Measurements from ENCODE around the gene FADS1.

The FADS1 gene

DNA sequence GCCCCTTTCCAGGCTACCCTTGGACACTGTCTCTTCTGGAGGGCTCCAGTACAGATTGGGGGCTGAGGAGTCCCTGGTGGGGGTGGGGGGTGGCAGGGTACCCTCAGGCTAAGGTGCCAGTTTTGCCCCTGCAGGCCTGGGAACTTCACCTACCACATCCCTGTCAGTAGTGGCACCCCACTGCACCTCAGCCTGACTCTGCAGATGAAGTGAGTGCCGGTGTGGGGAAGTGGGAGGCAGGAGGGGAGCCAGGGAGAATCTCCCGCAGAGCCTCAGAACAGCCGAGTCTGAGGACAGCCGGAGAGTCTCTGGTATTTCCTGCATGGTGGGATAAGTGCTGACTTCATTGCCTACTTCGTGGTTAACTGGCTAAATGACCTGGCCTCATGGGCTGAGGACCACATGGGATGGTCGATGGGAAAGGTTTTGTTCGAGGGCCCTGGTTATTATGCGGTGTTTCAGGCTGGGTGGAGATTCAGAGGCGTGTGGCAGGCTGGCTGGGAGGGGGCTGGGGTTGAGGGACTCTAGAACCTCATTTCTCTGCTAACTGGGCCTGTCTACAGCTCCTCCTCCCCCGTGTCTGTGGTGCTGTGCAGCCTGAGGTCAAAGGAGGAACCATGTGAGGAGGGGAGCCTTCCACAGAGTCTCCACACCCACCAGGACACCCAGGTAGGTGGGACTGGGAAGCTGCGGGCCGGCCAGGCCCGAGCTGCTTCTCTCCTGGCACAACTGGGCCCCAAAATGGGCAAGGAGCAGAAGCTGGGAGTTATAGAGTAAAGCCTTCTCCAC, 32.9 kb downstream of the FADS1 start:
- Histone ChIP-seq H3K27me3 (ENCODE audit: control insufficient read depth, low read length) (peaks cover 3% of the 10 kb centered on the region; the same call in 1 of the 2 replicates), H3K4me2 (ENCODE audit: low read length) (no peak overlapping the region), H3K4me3 (ENCODE audit: low read length) (no peak overlapping the region), H3K9me2 (replicated peaks; ENCODE audit: control insufficient read depth, low read length) (no peaks in the 10 kb centered on the region), H3K4me1 (ENCODE audit: control insufficient read depth, low read length) (peaks cover 6% of the 10 kb centered on the region; the same call in 1 of the 2 replicates), H3K79me2 (ENCODE audit: control insufficient read depth, low read length) (no peaks in the 10 kb centered on the region), H3K36me3 (ENCODE audit: control insufficient read depth, low read length) (peaks cover 31% of the 10 kb centered on the region), H3K27ac (ENCODE audit: low read depth, low read length) (no peak overlapping the region), H3K9me3 (ENCODE audit: control insufficient read depth, insufficient read depth, low read length) (no peaks in the 10 kb centered on the region), H3F3A (ENCODE audit: control insufficient read depth, insufficient read depth) (no peaks in the 10 kb centered on the region), H4K20me1 (ENCODE audit: control insufficient read depth, insufficient read depth, low read depth, low read length) (0 out of 2 replicates have a peak, but pooled peaks cover 5% of the 10 kb centered on the region)
- no peak for TF ChIP-seq EZH2phosphoT487 (IDR thresholded peaks at IDR 0.05; ENCODE audit: borderline replicate concordance, low read length)
- TF ChIP-seq, protein P1, sequence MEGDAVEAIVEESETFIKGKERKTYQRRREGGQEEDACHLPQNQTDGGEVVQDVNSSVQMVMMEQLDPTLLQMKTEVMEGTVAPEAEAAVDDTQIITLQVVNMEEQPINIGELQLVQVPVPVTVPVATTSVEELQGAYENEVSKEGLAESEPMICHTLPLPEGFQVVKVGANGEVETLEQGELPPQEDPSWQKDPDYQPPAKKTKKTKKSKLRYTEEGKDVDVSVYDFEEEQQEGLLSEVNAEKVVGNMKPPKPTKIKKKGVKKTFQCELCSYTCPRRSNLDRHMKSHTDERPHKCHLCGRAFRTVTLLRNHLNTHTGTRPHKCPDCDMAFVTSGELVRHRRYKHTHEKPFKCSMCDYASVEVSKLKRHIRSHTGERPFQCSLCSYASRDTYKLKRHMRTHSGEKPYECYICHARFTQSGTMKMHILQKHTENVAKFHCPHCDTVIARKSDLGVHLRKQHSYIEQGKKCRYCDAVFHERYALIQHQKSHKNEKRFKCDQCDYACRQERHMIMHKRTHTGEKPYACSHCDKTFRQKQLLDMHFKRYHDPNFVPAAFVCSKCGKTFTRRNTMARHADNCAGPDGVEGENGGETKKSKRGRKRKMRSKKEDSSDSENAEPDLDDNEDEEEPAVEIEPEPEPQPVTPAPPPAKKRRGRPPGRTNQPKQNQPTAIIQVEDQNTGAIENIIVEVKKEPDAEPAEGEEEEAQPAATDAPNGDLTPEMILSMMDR (IDR thresholded peaks at IDR 0.05; ENCODE audit: low read depth, low read length, poor library complexity, severe bottlenecking) = no peak

DNA sequence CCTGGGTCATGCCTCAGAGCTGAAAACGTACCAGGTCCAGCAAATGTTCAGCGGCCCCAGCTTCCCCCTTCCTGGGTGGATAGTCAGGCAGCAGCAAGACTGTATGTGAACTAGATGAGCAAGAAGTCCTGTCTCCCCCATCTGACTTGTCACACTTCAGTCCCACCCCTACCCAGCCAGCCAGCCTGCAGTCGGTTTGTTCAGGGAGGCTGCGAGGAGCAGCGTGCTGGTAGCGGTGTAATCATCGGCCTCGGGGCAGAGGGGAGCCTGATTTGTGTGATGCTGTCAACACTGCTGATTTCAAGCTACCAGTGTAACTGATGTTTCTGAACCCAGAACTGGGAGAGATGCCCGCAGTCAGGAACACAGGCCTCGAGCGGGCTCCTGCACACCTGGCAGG, 34.0 kb downstream of the FADS1 start:
- no peaks in the 10 kb centered on the region for H3K9me3 ChIP-seq (ENCODE audit: control insufficient read depth, insufficient read depth, low read length)
- no peaks in the 10 kb centered on the region for H3K9me2 ChIP-seq (replicated peaks; ENCODE audit: control insufficient read depth, low read length)
- no peaks in the 10 kb centered on the region for H3K79me2 ChIP-seq (ENCODE audit: control insufficient read depth, low read length)
- H3K4me2 ChIP-seq (ENCODE audit: low read length) = no peak overlapping the region
- no peak overlapping the region for H3K4me3 ChIP-seq (ENCODE audit: low read length)
- peaks cover 11% of the 10 kb centered on the region for H3K27me3 ChIP-seq (ENCODE audit: control insufficient read depth, low read length)
- H3F3A ChIP-seq (ENCODE audit: control insufficient read depth, insufficient read depth) = no peaks in the 10 kb centered on the region
- H4K20me1 ChIP-seq (ENCODE audit: control insufficient read depth, insufficient read depth, low read depth, low read length) = 0 out of 2 replicates have a peak, but pooled peaks cover 5% of the 10 kb centered on the region
- peaks cover 23% of the 10 kb centered on the region for H3K36me3 ChIP-seq (ENCODE audit: control insufficient read depth, low read length)
- H3K27ac ChIP-seq (ENCODE audit: low read depth, low read length) = no peak overlapping the region
- H3K4me1 ChIP-seq (ENCODE audit: control insufficient read depth, low read length) = peaks cover 6% of the 10 kb centered on the region; the same call in 1 of the 2 replicates
- TF ChIP-seq EZH2phosphoT487 (IDR thresholded peaks at IDR 0.05; ENCODE audit: borderline replicate concordance, low read length) = no peak
- TF ChIP-seq, protein P1 (IDR thresholded peaks at IDR 0.05; ENCODE audit: low read depth, low read length, poor library complexity, severe bottlenecking) = no peak

DNA sequence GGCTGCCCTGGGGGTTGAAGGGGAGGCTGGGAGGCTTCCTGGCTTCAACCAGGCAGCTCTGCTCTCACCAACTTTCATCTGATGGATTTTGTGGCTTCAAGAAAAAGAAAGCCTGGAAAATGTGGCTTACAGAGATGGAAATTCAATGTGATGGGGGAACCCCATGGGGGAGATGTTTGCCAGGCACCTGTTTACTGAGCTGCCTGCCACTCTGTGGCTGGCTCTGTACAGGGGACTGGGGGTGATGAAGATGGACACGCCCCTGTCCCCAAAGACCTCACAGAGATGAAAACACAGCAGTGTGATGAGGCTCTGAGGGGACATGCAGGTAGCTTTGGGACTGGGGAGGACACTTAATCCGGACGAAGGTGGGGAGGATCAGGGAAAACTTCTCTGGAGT, 34.5 kb downstream of the FADS1 start:
- no peaks in the 10 kb centered on the region for H3K9me2 ChIP-seq (replicated peaks; ENCODE audit: control insufficient read depth, low read length)
- H3K4me1 ChIP-seq (ENCODE audit: control insufficient read depth, low read length) = peaks cover 11% of the 10 kb centered on the region; the same call in 1 of the 2 replicates
- peaks cover 17% of the 10 kb centered on the region for H3K36me3 ChIP-seq (ENCODE audit: control insufficient read depth, low read length)
- no peak overlapping the region for H3K4me2 ChIP-seq (ENCODE audit: low read length)
- no peak overlapping the region for H3K4me3 ChIP-seq (ENCODE audit: low read length)
- TF ChIP-seq, protein P1 (IDR thresholded peaks at IDR 0.05; ENCODE audit: low read depth, low read length, poor library complexity, severe bottlenecking) = no peak
- TF ChIP-seq EZH2phosphoT487 (IDR thresholded peaks at IDR 0.05; ENCODE audit: borderline replicate concordance, low read length) = no peak
- H4K20me1 ChIP-seq (ENCODE audit: control insufficient read depth, insufficient read depth, low read depth, low read length) = 0 out of 2 replicates have a peak, but pooled peaks cover 5% of the 10 kb centered on the region
- no peak overlapping the region for H3K27ac ChIP-seq (ENCODE audit: low read depth, low read length)
- no peaks in the 10 kb centered on the region for H3K9me3 ChIP-seq (ENCODE audit: control insufficient read depth, insufficient read depth, low read length)
- peaks cover 11% of the 10 kb centered on the region for H3K27me3 ChIP-seq (ENCODE audit: control insufficient read depth, low read length)
- no peaks in the 10 kb centered on the region for H3F3A ChIP-seq (ENCODE audit: control insufficient read depth, insufficient read depth)
- H3K79me2 ChIP-seq (ENCODE audit: control insufficient read depth, low read length) = no peaks in the 10 kb centered on the region
